GM15510 (cell line): ENCODE results near the gene CCND3.
A peak's percentile ranks its signal among the peaks of the same experiment; 100 is the strongest.

Source experiments
- POLR2A ChIP-seq: IDR thresholded peaks from 3 replicates; pipeline ENCODE4 v1.6.1; 2011; ENCODE audit warnings: borderline replicate concordance; ENCODE audit not compliant: insufficient read length; ENCODE audit errors: extremely low read depth

CCND3 gene

DNA sequence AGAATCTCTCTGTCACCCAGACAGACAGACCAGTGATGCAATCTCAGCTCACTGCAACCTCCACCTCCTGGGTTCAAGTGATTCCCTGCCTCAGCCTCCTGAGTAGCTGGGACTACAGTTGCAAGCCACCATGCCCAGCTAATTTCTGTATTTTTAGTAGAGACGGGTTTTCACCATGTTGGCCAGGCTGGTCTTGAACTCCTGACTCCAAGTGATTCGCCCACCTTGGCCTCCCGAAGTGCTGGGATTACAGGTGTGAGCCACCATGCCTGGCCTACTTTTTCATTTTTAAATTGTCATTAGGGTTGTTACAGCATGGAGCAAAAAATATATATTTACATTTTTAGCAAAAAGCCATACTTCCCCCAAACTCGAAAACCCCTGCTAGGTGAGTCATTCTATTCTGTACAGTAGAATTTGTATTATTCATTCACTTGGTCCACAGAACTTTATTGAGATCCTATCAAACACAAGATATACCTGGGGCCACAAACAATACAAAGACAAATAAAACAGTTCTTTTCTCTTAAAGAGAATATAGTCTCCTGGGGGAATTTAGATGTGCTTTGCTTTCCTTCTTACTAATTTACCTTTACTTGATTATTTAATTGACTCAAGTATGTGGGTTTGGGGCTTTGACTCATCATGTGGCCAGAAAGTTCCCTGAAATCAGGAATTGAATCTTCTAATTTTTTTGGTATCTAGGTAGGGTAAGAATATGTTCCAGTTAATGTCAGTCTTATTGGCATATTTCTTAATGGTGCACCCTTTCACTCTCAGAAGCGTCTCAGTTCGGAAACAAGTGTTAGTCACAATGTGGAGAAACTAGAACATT, 16.6 kb upstream of the CCND3 start:
- no peak for TF ChIP-seq POLR2A

GRCh38 chr6:41957117-41957516, 15.5 kb upstream of the CCND3 start:
- no peak for TF ChIP-seq POLR2A

DNA sequence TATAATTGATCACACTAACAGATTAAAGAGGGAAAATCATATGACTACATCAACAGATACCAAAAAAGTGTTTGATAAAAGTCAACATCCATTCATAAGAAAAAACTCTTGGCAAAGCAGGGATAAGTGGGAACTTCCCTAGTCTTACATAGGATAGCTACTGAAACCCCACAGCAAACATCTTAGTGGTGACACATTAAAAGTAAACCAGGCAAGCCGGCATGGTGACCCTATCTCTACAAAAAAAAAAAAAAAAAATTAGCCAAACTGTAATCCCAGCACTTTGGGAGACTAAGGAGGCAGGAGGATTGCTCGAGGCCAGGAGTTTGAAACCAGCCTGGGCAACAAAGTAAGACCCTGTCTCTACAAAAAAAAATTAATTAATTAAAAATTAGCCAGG, 13.8 kb upstream of the CCND3 start:
- TF ChIP-seq POLR2A, result no peak

- TF ChIP-seq POLR2A, result no peak
Observed at GRCh38 chr6:41954668-41955067, 13.1 kb upstream of the CCND3 start.

DNA sequence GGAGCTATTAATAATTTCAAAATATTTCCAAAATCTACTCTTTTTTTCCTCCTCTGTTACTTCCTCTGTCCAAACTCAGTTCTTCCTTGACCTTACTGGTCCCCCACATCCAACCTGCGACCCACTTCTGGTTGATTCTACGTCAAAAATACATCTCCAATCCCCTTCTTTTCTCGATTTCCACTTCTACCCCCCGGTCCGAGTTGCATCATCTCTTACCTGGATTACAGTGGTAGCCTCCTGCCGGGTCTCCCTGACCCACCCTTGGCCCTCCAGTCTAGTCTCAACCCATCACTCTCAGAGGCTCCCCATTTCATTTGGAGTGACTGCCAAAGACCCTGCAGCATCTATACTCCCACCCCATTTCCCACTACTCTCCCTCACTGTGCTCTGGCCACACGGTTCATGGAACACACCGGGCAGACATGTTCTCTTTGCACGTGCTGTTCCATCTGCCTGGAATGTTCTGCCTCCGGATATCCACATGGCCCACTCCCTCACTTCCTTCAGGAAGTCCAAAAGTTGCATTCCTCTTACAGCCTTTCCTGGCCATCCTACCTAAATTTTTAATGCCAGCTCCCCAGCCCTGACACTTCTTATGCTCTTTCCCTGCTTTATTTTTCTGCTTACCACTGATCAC, 6.1 kb upstream of the CCND3 start:
- no peak for TF ChIP-seq POLR2A

GRCh38 chr6:41943456-41943855, 1.8 kb upstream of the CCND3 start:
- TF ChIP-seq POLR2A, result no peak

DNA sequence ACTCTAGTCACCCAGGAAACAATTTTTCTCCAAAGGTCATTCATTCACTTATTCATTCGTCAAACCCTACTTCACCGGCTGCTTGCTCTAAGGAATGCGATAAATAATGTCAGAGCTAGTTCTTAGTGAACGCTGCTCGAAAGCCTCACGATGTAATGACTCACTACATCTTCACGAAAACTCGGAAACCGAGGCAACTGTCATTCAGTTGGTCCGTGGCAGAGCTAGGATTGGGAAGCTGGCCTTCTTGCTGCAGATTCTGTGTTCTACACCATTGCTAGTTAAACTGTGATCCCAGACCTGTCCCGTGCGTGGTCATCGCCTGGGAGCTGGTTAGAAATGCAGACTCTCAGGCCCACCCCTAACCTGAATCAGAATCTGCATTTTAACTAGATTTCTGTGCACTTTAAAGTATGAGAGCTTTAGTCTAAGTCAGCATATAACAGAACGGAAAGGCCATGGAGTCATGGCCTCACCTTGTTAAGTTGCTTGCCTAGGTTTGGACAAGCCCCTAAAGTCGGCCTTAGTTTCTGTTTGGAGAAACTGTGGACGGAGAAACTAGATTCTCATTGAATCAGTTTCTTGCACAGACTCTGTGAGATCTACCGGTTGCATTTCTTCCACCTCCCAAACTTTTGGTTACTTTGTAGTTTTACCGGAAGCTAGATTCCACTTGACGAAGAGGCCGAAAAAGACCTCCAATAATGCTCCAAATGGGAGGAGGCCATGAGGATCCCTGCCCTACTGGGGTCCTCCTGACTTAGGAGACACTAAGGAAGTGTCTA, 651 bp upstream of the CCND3 start:
- TF ChIP-seq POLR2A, result no peak

- no peak for TF ChIP-seq POLR2A
Observed at GRCh38 chr6:41940759-41941279, 789 bp downstream of the CCND3 start.

GRCh38 chr6:41939848-41940758, 1.5 kb downstream of the CCND3 start:
- TF ChIP-seq POLR2A, result no peak

DNA sequence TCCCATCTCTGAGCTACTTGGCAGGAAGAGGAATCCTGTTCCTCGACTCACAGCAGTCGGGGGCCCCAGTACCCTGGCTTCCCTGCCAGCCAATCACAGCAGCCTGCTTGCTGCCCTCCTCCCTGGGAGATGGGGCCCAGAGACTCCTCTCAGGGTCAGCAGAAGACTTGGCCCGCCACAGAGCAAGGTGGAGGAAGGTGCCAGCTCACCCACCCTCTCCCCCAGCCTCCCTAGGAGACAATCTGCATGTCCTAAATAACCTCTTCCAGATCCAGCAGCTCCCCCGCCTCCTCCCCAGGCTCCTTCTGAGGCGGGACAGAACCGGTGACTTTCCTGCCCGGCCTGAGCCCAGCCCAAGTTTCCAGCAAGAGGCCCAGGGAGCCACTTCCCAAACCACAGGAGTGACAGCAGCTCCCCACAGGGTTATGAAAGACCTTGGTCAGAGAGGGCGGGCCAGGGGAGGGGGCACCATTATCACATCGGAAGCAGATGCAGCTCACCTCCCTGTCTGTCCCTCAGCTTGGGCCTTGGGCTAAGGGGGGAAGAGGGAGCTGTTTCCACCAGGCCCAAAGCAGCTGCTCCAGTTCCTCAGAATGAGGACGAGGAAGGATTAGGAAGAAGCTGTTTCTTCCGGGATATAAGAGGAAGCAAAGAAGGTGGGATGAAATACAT, 2.3 kb downstream of the CCND3 start:
- no peak for TF ChIP-seq POLR2A

GRCh38 chr6:41938590-41939175, 2.9 kb downstream of the CCND3 start:
- no peak for TF ChIP-seq POLR2A

GRCh38 chr6:41937861-41938574, 3.6 kb downstream of the CCND3 start:
- TF ChIP-seq POLR2A, result no peak

DNA sequence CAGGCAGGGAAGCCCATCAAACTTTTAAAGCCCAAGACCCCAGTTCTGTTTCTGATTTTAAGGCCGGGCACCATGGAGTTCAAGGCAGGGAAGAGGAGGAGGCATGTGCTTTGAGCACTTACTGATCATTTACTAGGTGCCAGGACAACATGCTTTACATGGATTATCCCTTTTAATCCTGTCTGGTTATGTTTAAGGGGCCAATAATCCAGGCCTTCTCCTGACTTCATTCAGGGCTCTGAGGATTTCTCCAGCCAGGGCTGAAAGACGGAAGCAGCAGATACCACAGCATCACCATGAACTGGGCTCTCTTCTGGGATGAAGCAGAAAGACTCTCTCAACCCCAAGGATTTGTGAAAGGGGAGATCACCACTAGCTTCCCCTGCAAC, 4.1 kb downstream of the CCND3 start:
- TF ChIP-seq POLR2A, result no peak

- TF ChIP-seq POLR2A, result peak; percentile 25
Observed at GRCh38 chr6:41936073-41936837, 5.4 kb downstream of the CCND3 start.
